K562 (cell line): Measurements from ENCODE around the gene PRDX2. TPM values are rescaled to one million over a fixed set of nuclear protein-coding genes. Genes with fewer than 3 reads are reported as not detected.

ENCODE experiments used
- DLX4 ChIP-seq: fragments of 250-450 bp; sonication (Bioruptor Pico); IDR thresholded peaks from 2 replicates; pipeline ENCODE4 v1.6.1; 2021; ENCODE audit warnings: mild to moderate bottlenecking
- E2F8 ChIP-seq: fragments of 450-650 bp; IDR thresholded peaks from 2 replicates; pipeline ENCODE4 v1.7.1; 2018; ENCODE audit warnings: mild to moderate bottlenecking, low read depth; ENCODE audit not compliant: partially characterized antibody
- ETS2 ChIP-seq: IDR thresholded peaks from 2 replicates; pipeline ENCODE4 v1.6.1; 2016; ENCODE audit warnings: borderline replicate concordance, missing genetic modification characterization, mild to moderate bottlenecking, moderate library complexity, missing compliant biosample characterization; ENCODE audit not compliant: poor library complexity, severe bottlenecking
- GTF2B ChIP-seq: IDR thresholded peaks from 2 replicates; pipeline ENCODE4 v1.6.1; 2011; ENCODE audit not compliant: insufficient read length; ENCODE audit errors: extremely low read depth
- HIVEP1 ChIP-seq: fragments of 250-450 bp; sonication (Bioruptor Pico); IDR thresholded peaks from 2 replicates; pipeline ENCODE4 v1.4.0; 2020; ENCODE audit warnings: mild to moderate bottlenecking
- HMGN3 ChIP-seq: IDR thresholded peaks from 2 replicates; pipeline ENCODE4 v1.6.1; 2011; ENCODE audit warnings: borderline replicate concordance, low read depth, mild to moderate bottlenecking, mixed read lengths, low read length; ENCODE audit not compliant: insufficient read length; ENCODE audit errors: extremely low read depth
- KDM1A ChIP-seq, 2 experiments: fragments of 450-650 bp; IDR thresholded peaks; 2 replicates each; pipeline ENCODE4 v1.6.1; 2016; ENCODE audit warnings: mild to moderate bottlenecking in 2 of 2
- MAZ ChIP-seq, 2 experiments: fragments of 450-650 bp in 1 of 2; sonication (generic) in 1 of 2; formaldehyde crosslinking; IDR thresholded peaks in 1 of 2; conservative IDR thresholded peaks in 1 of 2; 2 replicates each; pipeline versions ENCODE4 v1.4.0 to v1.5.0; 2020; ENCODE audit warnings: mild to moderate bottlenecking in 1 of 2, missing genetic modification reagents in 1 of 2
- RBM15 ChIP-seq: fragments of 200-400 bp; formaldehyde crosslinking; IDR thresholded peaks from 2 replicates; pipeline ENCODE4 v1.6.1; 2018; ENCODE audit warnings: mild to moderate bottlenecking, low read length, moderate library complexity; ENCODE audit not compliant: insufficient read depth
- SP1 ChIP-seq: sonication (generic); formaldehyde crosslinking; IDR thresholded peaks from 2 replicates; pipeline ENCODE4 v1.8.1; 2022; ENCODE audit warnings: mild to moderate bottlenecking, missing genetic modification reagents
- SPI1 ChIP-seq: IDR thresholded peaks from 2 replicates; pipeline ENCODE4 v1.6.1; 2011; ENCODE audit warnings: low read depth, low read length, control low read depth, borderline replicate concordance
- SRSF3 ChIP-seq: fragments of 200-400 bp; formaldehyde crosslinking; IDR thresholded peaks from 2 replicates; pipeline ENCODE4 v1.6.1; 2016; ENCODE audit warnings: mild to moderate bottlenecking, low read length, moderate library complexity; ENCODE audit not compliant: insufficient read depth
- ZC3H8 ChIP-seq: fragments of 450-650 bp; IDR thresholded peaks from 2 replicates; pipeline ENCODE4 v1.6.1; 2017
- ZNF592 ChIP-seq: fragments of 450-650 bp; IDR thresholded peaks from 2 replicates; pipeline ENCODE4 v1.6.1; 2017; ENCODE audit warnings: antibody characterized with exemption, mild to moderate bottlenecking
- ZNF655 ChIP-seq: fragments of 250-450 bp; sonication (Bioruptor Pico); IDR thresholded peaks from 2 replicates; pipeline ENCODE4 v1.5.0; 2021
- polyA plus RNA-seq, 8 experiments: library from polyadenylated mRNA; depleted of rRNA in 4 of 8; stranded (reverse) in 5 of 8; unstranded in 3 of 8; fragments of >200 nt; fragmentation: Nextera tagmentation in 2 of 8; fragmentation: Illumina TruSeq in 1 of 8; extraction: Ambion mirVana in 2 of 8; extraction: Trizol in 1 of 8; gene quantifications; 2 replicates each; pipeline versions ENCODE4 v1.2.1 to v1.2.3, GENCODE V29; 2011 to 2014; ENCODE audit warnings: inconsistent platforms in 1 of 8, missing spikeins in 1 of 8
- total RNA-seq, 7 experiments: library from RNA; depleted of rRNA in 6 of 7; stranded (reverse); fragments of >200 nt in 6 of 7; fragmentation: Illumina TruSeq in 2 of 7; extraction: Trizol in 2 of 7; gene quantifications; 2 replicates each; pipeline versions ENCODE4 v1.2.1 to v1.2.3, GENCODE V29; 2011 to 2021; ENCODE audit warnings: low replicate concordance in 1 of 7

Gene PRDX2
- total and polyA plus RNA-seq, 9 of the 15 experiments (the other 6 are each of a cell fraction or from before 2014, with no cell fraction given): 206 to 1,183 (median 415) TPM

GRCh38 chr19:12785431-12786031 lies 16.1 kb downstream of the PRDX2 start (continued):
- TF ChIP-seq HMGN3: no peak
- TF ChIP-seq ZNF592: peak; percentile 22; the same call in 1 of the 2 replicates
- TF ChIP-seq RBM15: no peak
- TF ChIP-seq ZNF655 (CRISPR knock-in tag): no peak
- TF ChIP-seq SP1 (CRISPR knock-in tag): no peak
- no peak for TF ChIP-seq GTF2B
- TF ChIP-seq SRSF3: no peak
- TF ChIP-seq MAZ (CRISPR knock-in tag; conservative IDR thresholded peaks at IDR 0.05 in 1 of 2, IDR thresholded peaks at IDR 0.05 in 1 of 2): peak in 1 of 2 experiments; percentile 45; a peak in 1 of 4 replicates
- TF ChIP-seq DLX4 (CRISPR knock-in tag): no peak
- no peak for TF ChIP-seq KDM1A (IDR thresholded peaks at IDR 0.05)
- TF ChIP-seq HIVEP1 (CRISPR knock-in tag): peak; percentile 23; the same call in 1 of the 2 replicates
- TF ChIP-seq SPI1: peak; percentile 91
- no peak for TF ChIP-seq E2F8
- TF ChIP-seq ETS2 (tag): no peak
- TF ChIP-seq ZC3H8: peak; percentile 6; the same call in 1 of the 2 replicates
